Activated CD4-positive, alpha-beta T cell treated with anti-CD3 and anti-CD28 coated beads, Interleukin-2, amount 50 U/mL, for 4 hours (primary cell): ENCODE results near the gene IFNA8.
"Not testable (repeated sequence)": the region's sequence is repeated elsewhere in the genome, so short reads cannot be mapped to it uniquely, and the experiment has no call there.

ENCODE experiments used
- DNase-seq, 2 experiments: peaks; one replicate each; pipeline ENCODE4 v3.0.0-alpha.2; 2020

The IFNA8 gene

DNA sequence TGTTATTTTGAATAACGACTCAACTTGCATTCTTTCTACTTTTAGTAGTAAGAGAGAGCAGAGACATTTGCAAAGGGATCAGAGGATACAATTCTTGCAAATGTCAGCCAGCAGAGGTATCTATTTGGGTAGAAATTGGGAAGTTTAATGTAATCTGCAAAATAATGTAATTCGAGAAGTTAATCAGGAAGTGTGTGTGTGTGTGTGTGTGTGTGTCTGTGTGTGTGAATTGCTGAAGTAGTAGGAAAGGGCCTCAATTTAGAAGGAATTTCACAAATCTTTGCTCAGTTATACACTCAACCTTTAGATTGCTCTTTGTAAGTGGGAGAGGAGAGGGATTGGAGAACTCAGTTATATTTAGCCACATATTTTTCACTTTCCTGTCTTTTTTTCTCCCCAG lies 20.3 kb downstream of the IFNA8 start:
- no peak for DNase-seq

DNA sequence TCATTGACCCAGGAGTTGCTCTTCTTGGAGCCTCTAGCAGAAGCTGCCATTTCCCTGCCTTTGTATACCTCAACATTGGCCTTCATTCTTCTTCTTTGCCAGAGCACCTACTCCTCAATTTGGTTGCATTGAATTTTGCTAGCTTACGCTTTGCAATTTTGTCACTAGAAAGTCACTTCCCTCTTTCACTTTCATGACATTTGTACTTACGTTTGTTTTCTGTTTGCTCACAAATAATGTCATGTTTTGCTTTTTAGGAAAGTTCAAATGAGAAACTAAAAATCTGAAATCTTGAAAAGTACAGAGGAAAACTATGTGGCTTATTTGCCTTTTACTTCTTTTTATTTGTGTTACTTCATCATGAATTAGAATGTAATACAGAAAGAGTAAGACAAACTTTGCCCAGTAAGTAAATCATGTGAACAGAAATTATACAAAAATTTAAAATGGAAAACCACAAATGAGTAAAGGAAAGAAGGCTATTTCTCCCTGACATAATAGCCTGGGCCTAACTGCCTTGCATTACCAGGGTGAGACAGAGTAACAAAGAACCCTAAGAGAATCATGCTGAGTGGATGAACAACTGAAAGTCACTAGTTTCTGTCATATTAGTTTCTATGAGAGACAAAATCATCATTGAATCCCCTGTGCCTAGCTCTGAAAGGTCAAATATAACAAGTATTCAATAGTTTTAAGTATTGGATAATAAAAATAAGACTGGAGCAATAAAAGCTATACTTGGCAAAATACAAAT lies 23.9 kb downstream of the IFNA8 start:
- DNase-seq, result no peak

- peak; percentile 25 to 35 for DNase-seq
Measured at GRCh38 chr9:21434202-21435014, 25.5 kb downstream of the IFNA8 start.

DNA sequence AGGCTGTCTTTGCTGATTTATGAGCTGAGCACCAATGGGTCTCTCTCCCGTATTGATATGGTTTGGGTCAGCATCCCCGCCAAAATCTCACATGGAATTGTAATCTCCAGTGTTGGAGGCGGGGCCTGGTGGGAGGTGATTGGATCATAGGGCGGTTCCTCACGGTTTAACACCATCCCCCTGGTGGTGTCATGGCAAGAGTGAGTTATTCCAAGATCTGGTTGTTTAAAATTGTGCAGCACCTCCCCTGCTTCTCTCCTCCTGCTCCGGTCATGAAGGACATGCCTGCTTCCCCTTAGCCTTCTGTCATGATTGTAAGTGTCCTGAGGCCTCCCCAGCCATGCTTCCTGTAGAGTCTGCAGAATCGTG lies 26.1 kb downstream of the IFNA8 start:
- not testable (repeated sequence) for DNase-seq

- DNase-seq, result no peak
Measured at GRCh38 chr9:21440139-21440538, 31.2 kb downstream of the IFNA8 start, which contains the start of gene IFNA1. IFNA1 (plus strand) TSS chr9:21440439; CDS start chr9:21440508, 69 bp downstream.

- DNase-seq, result no peak
Measured at GRCh38 chr9:21443849-21444625, 35.1 kb downstream of the IFNA8 start.

DNA sequence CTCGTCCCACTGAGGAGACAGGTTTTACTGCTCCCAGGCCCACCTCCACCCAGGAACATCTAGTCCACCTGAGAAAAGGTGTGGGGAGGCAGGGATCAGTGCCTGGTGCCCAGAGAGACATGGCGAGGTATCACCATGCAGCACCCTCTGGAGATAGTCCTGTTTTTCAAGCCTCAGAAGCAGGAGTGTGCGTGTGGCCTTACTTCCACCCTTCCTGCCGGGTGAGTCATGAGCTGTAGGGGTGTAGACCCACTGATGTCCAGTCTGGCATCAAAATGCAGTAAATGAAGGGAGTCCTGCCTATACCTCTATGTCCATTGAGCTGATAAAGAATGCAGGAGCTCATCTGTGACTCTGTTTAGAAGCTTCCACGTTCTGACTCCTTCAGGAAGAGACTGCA lies 40.4 kb downstream of the IFNA8 start:
- DNase-seq, result not testable (repeated sequence)

GRCh38 chr9:21450733-21451394 lies 41.9 kb downstream of the IFNA8 start:
- no peak for DNase-seq

GRCh38 chr9:21452681-21453080 lies 43.8 kb downstream of the IFNA8 start:
- DNase-seq, result no peak

- DNase-seq, result no peak
Measured at GRCh38 chr9:21454149-21454548, 45.2 kb downstream of the IFNA8 start.

GRCh38 chr9:21455320-21455719 lies 46.4 kb downstream of the IFNA8 start:
- peak; percentile 3 to 6 for DNase-seq
